GM23338 (cell line): ENCODE data around the gene TPP2. TPM values are rescaled to one million over a fixed set of nuclear protein-coding genes. Genes with fewer than 3 reads are reported as not detected.

Experiments
- CREB1 ChIP-seq: fragments of 250-450 bp; sonication (Bioruptor Pico); IDR thresholded peaks from 2 replicates; pipeline ENCODE4 v1.5.0; 2020; ENCODE audit warnings: low read depth, mild to moderate bottlenecking, moderate library complexity
- CTCF ChIP-seq, 2 experiments: fragments of 200-600 bp in 1 of 2; sonication (generic) in 1 of 2; conservative IDR thresholded peaks; 2 replicates each; pipeline versions ENCODE4 v1.5.1 to v1.6.1; 2016 to 2017; ENCODE audit warnings: antibody characterized with exemption in 2 of 2, low read depth in 2 of 2, mild to moderate bottlenecking in 2 of 2, moderate library complexity in 1 of 2
- EZH2 ChIP-seq: fragments of 200-600 bp; sonication (generic); IDR thresholded peaks from one replicate; pipeline ENCODE4 v1.8.0; 2017; ENCODE audit warnings: antibody characterized with exemption, mild to moderate bottlenecking, low read depth; ENCODE audit not compliant: unreplicated experiment
- ZNF114 ChIP-seq: fragments of 250-450 bp; sonication (Bioruptor Pico); IDR thresholded peaks from 2 replicates; pipeline ENCODE4 v1.5.0; 2020; ENCODE audit warnings: mild to moderate bottlenecking, moderate library complexity
- ZNF462 ChIP-seq: fragments of 250-450 bp; sonication (Bioruptor Pico); IDR thresholded peaks from 2 replicates; pipeline ENCODE4 v1.5.0; 2020; ENCODE audit warnings: mild to moderate bottlenecking, moderate library complexity
- polyA plus RNA-seq: library from polyadenylated mRNA; unstranded; fragments of >200 nt; fragmentation: Nextera tagmentation; extraction: Ambion mirVana; gene quantifications from 2 replicates; pipeline ENCODE4 v1.2.1, GENCODE V29; 2016
- total RNA-seq: library from RNA; depleted of rRNA; stranded (reverse); fragments of >200 nt; shearing (Covaris generic); gene quantifications from 2 replicates; pipeline ENCODE4 v1.2.3, GENCODE V29; 2014
- TF ChIP-seq, protein P1 (sequence below): IDR thresholded peaks from one replicate; pipeline ENCODE4 v1.6.1; 2018; ENCODE audit warnings: antibody characterized with exemption; ENCODE audit not compliant: unreplicated experiment

The TPP2 gene
- total and polyA plus RNA-seq, 2 experiments from 2014 or later, result 56.6 to 111 TPM

DNA sequence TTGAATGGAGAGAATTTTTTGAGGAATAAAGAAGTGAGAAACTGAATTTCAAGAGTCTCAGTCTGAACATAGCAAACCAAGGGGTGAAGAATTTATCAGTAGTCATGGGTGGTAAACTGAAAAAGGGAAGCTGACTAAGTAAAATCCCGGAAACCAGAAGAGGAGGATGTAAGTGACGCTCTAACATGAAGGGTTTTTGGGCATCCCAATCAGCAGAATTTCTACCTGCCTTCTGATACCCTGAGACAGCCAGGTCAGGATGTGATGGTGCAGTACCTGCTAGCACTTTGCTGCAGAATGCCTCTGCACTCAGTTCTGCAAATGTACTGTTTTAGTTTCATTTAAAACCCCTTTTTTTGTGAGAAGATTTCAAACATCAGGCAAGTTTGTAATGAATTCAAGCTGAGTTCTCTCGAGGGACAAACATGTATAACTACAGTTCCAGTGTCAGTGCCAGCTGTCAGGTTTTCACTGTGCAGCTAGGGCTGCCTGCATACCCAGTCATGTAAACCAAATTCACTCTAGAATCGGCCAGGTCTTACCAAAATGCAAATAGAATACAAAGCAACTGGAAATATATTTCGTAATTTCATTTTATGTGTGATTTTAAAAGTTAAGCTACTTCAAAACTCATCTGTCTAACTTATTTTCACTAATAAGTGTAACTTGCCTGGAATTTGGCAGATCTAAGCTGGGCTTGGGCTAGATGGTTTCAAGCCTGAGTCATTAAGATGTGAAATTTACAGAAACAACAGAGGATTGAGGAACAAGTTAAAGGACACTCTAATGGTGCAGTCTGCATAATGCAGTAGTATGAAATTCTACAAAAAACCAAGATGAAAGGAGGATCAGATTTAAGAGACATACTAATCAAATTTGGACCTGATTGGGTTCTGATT is 84.3 kb downstream of the TPP2 start (continued):
- TF ChIP-seq ZNF462 (CRISPR knock-in tag) (no peak), EZH2 (no peak), ZNF114 (CRISPR knock-in tag) (no peak), CTCF (conservative IDR thresholded peaks at IDR 0.05; ENCODE audit: low read depth in 2 of 2) (no peak), CREB1 (CRISPR knock-in tag) (no peak)
- TF ChIP-seq, protein P1, sequence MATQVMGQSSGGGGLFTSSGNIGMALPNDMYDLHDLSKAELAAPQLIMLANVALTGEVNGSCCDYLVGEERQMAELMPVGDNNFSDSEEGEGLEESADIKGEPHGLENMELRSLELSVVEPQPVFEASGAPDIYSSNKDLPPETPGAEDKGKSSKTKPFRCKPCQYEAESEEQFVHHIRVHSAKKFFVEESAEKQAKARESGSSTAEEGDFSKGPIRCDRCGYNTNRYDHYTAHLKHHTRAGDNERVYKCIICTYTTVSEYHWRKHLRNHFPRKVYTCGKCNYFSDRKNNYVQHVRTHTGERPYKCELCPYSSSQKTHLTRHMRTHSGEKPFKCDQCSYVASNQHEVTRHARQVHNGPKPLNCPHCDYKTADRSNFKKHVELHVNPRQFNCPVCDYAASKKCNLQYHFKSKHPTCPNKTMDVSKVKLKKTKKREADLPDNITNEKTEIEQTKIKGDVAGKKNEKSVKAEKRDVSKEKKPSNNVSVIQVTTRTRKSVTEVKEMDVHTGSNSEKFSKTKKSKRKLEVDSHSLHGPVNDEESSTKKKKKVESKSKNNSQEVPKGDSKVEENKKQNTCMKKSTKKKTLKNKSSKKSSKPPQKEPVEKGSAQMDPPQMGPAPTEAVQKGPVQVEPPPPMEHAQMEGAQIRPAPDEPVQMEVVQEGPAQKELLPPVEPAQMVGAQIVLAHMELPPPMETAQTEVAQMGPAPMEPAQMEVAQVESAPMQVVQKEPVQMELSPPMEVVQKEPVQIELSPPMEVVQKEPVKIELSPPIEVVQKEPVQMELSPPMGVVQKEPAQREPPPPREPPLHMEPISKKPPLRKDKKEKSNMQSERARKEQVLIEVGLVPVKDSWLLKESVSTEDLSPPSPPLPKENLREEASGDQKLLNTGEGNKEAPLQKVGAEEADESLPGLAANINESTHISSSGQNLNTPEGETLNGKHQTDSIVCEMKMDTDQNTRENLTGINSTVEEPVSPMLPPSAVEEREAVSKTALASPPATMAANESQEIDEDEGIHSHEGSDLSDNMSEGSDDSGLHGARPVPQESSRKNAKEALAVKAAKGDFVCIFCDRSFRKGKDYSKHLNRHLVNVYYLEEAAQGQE, result no peak
